GM18505 (cell line): Measurements from ENCODE around the gene PSORS1C1.

ENCODE experiments used
- ATAC-seq: cut with Tn5 transposase; IDR thresholded peaks from one replicate; pipeline ENCODE4 v1.9.1; 2021; ENCODE audit not compliant: unreplicated experiment
- POLR2A ChIP-seq: IDR thresholded peaks from 4 replicates; pipeline ENCODE4 v1.6.1; 2011; ENCODE audit warnings: borderline replicate concordance; ENCODE audit not compliant: insufficient read depth, insufficient read length; ENCODE audit errors: extremely low read depth

Gene PSORS1C1

GRCh38 chr6:31111712-31112111 is 2.9 kb upstream of the PSORS1C1 start:
- TF ChIP-seq POLR2A = no peak
- no peak for ATAC-seq

- no peak for TF ChIP-seq POLR2A
- ATAC-seq = no peak
Observed at GRCh38 chr6:31112478-31112877, 2.1 kb upstream of the PSORS1C1 start, which contains the start of gene C6orf15. Gene C6orf15, minus strand, starts transcription at chr6:31112575. Its CDS starts 20 bp downstream, at chr6:31112555.

- no peak for TF ChIP-seq POLR2A
- no peak for ATAC-seq
Observed at GRCh38 chr6:31113861-31114540, 599 bp upstream of the PSORS1C1 start.

- no peak for ATAC-seq
Observed at GRCh38 chr6:31114970-31115849, 610 bp downstream of the PSORS1C1 start.

GRCh38 chr6:31115941-31116560 is 1.5 kb downstream of the PSORS1C1 start:
- ATAC-seq = no peak

More at GRCh38 chr6:31114970-31115849, 610 bp downstream of the PSORS1C1 start:
- no peak for TF ChIP-seq POLR2A

GRCh38 chr6:31116661-31117385 is 2.2 kb downstream of the PSORS1C1 start:
- ATAC-seq = no peak
- TF ChIP-seq POLR2A = no peak

More at GRCh38 chr6:31115941-31116560, 1.5 kb downstream of the PSORS1C1 start:
- no peak for TF ChIP-seq POLR2A

GRCh38 chr6:31118178-31118577 is 3.6 kb downstream of the PSORS1C1 start:
- TF ChIP-seq POLR2A = no peak

GRCh38 chr6:31120151-31120915 is 5.7 kb downstream of the PSORS1C1 start, which contains the start of gene CDSN:
Gene CDSN, minus strand, starts transcription at chr6:31120446. Its CDS starts 27 bp downstream, at chr6:31120419.
- TF ChIP-seq POLR2A = no peak
- ATAC-seq = no peak

More at GRCh38 chr6:31118178-31118577, 3.6 kb downstream of the PSORS1C1 start:
- ATAC-seq = no peak

GRCh38 chr6:31121131-31121790 is 6.7 kb downstream of the PSORS1C1 start:
- ATAC-seq = no peak
- no peak for TF ChIP-seq POLR2A

GRCh38 chr6:31122791-31123706 is 8.4 kb downstream of the PSORS1C1 start:
- no peak for ATAC-seq
- no peak for TF ChIP-seq POLR2A

- TF ChIP-seq POLR2A = no peak
- no peak for ATAC-seq
Observed at GRCh38 chr6:31125162-31125561, 10.6 kb downstream of the PSORS1C1 start.
